Testis (tissue), 3 donors: ENCODE results near the gene PTPRD. TPM values are rescaled to one million over a fixed set of nuclear protein-coding genes. Genes with fewer than 3 reads are reported as not detected.

ENCODE experiments used
- DNase-seq: peaks from one replicate; pipeline ENCODE4 v3.0.0-alpha.2; 2019
- H3K27ac ChIP-seq, 2 donors: fragments of 200-600 bp; sonication (generic); one replicate each; pipeline ENCODE4 v1.5.1; 2019
- H3K27me3 ChIP-seq: fragments of 200-600 bp; sonication (generic); one replicate; pipeline ENCODE4 v1.5.1; 2019
- H3K36me3 ChIP-seq: fragments of 200-600 bp; sonication (generic); one replicate; pipeline ENCODE4 v1.5.1; 2017; ENCODE audit warnings: low read depth; ENCODE audit errors: missing control alignments
- H3K4me1 ChIP-seq: fragments of 200-600 bp; sonication (generic); one replicate; pipeline ENCODE4 v1.5.1; 2019
- H3K4me3 ChIP-seq, 2 donors: fragments of 200-600 bp; sonication (generic); one replicate each; pipeline ENCODE4 v1.5.1; 2017 to 2019
- H3K9me3 ChIP-seq: fragments of 200-600 bp; sonication (generic); one replicate; pipeline ENCODE4 v1.5.1; 2017
- POLR2A ChIP-seq: fragments of 450-650 bp; IDR thresholded peaks from one replicate; pipeline ENCODE4 v1.6.1; 2017; ENCODE audit warnings: antibody characterized with exemption, mild to moderate bottlenecking, moderate library complexity
- WGBS, 2 donors: methylation state at CpG; one replicate each; pipeline ENCODE4 v1.1.5; 2018; 5-methylcytosine and 5-hydroxymethylcytosine counted together
- intact Hi-C: fragments of 100-400 bp; cut with DNase I; formaldehyde crosslinking; loops from one replicate; pipeline ENCODE4 v1.15.1; 2023; ENCODE audit warnings: low total_unique reads
- polyA plus RNA-seq: library from polyadenylated mRNA; stranded (reverse); fragments of 350-450 nt; fragmentation: Illumina TruSeq; extraction: RNeasy Lipid Tissue Mini Kit (QIAGEN cat#74804); gene quantifications from one replicate; pipeline ENCODE4 v1.2.3, GENCODE V29; 2014; ENCODE audit warnings: low read depth, low replicate concordance; ENCODE audit not compliant: insufficient read depth
- total RNA-seq, 2 donors: library from RNA; depleted of rRNA; stranded (reverse); fragments of >200 nt; gene quantifications; one replicate each; pipeline ENCODE4 v1.2.3, GENCODE V29; 2016
- TF ChIP-seq, protein P1 (sequence below), 3 experiments: fragments of 450-650 bp in 2 of 3; fragments of 200-600 bp in 1 of 3; sonication (generic) in 1 of 3; IDR thresholded peaks; one replicate each; pipeline ENCODE4 v1.5.1; 2016 to 2019; ENCODE audit warnings: antibody characterized with exemption in 3 of 3, mild to moderate bottlenecking in 2 of 3, moderate library complexity in 1 of 3

Gene PTPRD
- total and polyA plus RNA-seq, 3 donors from 2014 or later: 15.4 to 33.6 (median 32.5) TPM

DNA sequence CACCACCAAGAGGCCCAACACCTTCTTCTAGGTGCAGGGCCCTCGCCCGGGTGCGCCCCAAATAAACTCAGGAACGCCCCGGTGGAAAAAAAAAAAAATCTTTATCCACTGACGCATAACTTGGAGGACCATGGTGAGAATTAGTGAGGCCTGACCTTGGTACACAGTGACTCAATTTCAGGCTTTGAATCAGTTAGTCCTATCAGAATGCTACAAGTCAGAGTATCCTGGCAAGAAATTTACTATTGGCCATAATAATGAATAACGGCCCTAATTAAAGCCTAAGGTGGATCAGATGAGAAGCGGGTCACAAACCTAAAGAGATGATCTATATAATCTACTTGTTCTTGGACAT is 1899.0 kb downstream of the PTPRD start:
- Histone ChIP-seq H3K4me3 (no peak overlapping the region), H3K27ac (no peak overlapping the region), H3K36me3 (no peaks in the 10 kb centered on the region), H3K9me3 (no peaks in the 10 kb centered on the region), H3K4me1 (no peaks in the 10 kb centered on the region), H3K27me3 (no peaks in the 10 kb centered on the region)
- DNase-seq: no peak
- intact Hi-C loops: no loop called here
- 58 to 74% methylated on average over 8 of the region's 8 CpGs for WGBS, 2 donors
- TF ChIP-seq POLR2A: no peak
- TF ChIP-seq, protein P1, sequence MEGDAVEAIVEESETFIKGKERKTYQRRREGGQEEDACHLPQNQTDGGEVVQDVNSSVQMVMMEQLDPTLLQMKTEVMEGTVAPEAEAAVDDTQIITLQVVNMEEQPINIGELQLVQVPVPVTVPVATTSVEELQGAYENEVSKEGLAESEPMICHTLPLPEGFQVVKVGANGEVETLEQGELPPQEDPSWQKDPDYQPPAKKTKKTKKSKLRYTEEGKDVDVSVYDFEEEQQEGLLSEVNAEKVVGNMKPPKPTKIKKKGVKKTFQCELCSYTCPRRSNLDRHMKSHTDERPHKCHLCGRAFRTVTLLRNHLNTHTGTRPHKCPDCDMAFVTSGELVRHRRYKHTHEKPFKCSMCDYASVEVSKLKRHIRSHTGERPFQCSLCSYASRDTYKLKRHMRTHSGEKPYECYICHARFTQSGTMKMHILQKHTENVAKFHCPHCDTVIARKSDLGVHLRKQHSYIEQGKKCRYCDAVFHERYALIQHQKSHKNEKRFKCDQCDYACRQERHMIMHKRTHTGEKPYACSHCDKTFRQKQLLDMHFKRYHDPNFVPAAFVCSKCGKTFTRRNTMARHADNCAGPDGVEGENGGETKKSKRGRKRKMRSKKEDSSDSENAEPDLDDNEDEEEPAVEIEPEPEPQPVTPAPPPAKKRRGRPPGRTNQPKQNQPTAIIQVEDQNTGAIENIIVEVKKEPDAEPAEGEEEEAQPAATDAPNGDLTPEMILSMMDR (IDR thresholded peaks at IDR 0.05): no peak

DNA sequence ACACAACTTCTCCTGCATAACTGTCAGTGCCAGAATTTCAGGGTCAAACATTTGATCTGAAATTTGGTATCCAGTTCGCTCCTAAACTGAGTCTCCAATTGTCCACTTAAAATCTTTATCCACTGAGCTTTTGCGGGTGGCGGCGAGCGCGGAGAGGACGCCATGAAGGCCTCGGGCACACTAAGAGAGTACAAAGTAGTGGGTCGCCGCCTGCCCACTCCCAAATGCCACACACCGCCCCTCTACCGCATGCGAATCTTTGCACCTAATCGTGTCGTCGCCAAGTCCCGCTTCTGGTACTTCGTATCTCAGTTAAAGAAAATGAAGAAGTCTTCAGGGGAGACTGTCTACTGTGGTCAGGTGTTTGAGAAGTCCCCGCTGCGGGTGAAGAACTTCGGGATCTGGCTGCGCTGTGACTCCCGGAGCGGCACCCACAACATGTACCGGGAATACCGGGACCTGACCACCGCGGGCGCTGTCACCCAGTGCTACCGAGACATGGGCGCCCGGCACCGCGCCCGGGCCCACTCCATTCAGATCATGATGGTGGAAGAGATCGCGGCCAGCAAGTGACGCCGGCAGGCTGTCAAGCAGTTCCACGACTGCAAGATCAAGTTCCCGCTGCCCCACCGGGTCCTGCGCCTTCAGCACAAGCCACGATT is 1899.5 kb downstream of the PTPRD start:
- intact Hi-C loops: no loop called here
- TF ChIP-seq POLR2A: no peak
- TF ChIP-seq, protein P1 (IDR thresholded peaks at IDR 0.05): no peak
- 75 to 77% methylated on average over 28 to 44 of the region's 44 CpGs for WGBS, 2 donors

GRCh38 chr9:8709731-8710130 is 1903.1 kb downstream of the PTPRD start:
- WGBS, 2 donors: 75 to 80% methylated on average over 4 of the region's 4 CpGs
- no peaks in the 10 kb centered on the region for H3K4me1 ChIP-seq
- H3K9me3 ChIP-seq: no peaks in the 10 kb centered on the region
- no peaks in the 10 kb centered on the region for H3K36me3 ChIP-seq
- intact Hi-C loops: no loop called here
- DNase-seq: no peak
- no peaks in the 10 kb centered on the region for H3K27me3 ChIP-seq
- no peak for TF ChIP-seq POLR2A
- TF ChIP-seq, protein P1 (IDR thresholded peaks at IDR 0.05): no peak
- H3K4me3 ChIP-seq: no peak overlapping the region
- no peak overlapping the region for H3K27ac ChIP-seq

More for the DNA sequence above, 1899.5 kb downstream of the PTPRD start:
- DNase-seq: no peak
- Histone ChIP-seq H3K9me3 (no peaks in the 10 kb centered on the region), H3K4me3 (no peak overlapping the region), H3K27ac (no peak overlapping the region), H3K4me1 (no peaks in the 10 kb centered on the region), H3K36me3 (no peaks in the 10 kb centered on the region), H3K27me3 (no peaks in the 10 kb centered on the region)

DNA sequence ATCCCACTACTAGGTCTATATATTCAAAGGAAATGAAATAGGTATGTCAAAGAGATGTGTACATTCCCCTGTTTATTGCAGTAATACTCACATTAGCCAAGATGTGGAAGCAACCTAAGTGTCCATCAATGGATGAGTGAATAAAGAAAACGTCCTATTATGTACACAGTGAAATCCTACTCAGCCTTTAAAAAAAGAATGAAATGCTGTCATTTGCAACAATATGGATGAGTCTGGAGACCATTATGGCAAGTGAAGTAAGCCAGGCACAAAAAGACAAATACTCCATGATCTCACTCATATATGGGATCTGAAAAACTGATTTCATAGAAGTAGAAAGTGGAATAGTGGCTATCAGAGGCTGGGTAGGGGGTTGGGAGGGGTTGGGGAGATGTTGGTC is 1904.1 kb downstream of the PTPRD start:
- Histone ChIP-seq H3K27me3 (no peaks in the 10 kb centered on the region), H3K4me3 (no peak overlapping the region), H3K27ac (no peak overlapping the region), H3K9me3 (no peaks in the 10 kb centered on the region), H3K4me1 (no peaks in the 10 kb centered on the region), H3K36me3 (no peaks in the 10 kb centered on the region)
- 85 to 94% methylated on average over 1 of the region's 1 CpG for WGBS, 2 donors
- intact Hi-C loops: no loop called here
- no peak for DNase-seq
- no peak for TF ChIP-seq POLR2A

DNA sequence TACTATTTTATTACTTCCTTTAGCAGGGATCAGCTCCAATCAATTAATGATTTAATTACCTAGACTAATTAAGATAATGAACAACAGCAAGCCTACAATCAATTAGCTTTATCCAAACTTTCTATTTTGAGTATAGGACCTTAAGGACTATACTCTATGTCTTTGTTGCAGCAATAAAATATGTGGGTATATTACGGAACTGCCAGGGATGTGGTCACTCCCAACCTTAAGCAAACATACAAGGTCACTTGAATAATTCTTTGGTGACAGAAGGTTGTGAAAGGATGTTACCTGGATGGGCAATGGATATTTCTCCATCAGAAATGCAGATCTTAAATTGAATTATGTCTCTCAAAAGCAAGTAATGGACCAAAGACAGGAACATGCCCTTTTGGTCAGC is 1905.8 kb downstream of the PTPRD start:
- Histone ChIP-seq H3K36me3 (no peaks in the 10 kb centered on the region), H3K9me3 (no peaks in the 10 kb centered on the region), H3K27ac (no peak overlapping the region), H3K4me1 (no peaks in the 10 kb centered on the region), H3K4me3 (no peak overlapping the region), H3K27me3 (no peaks in the 10 kb centered on the region)
- no peak for TF ChIP-seq POLR2A
- TF ChIP-seq, protein P1 (IDR thresholded peaks at IDR 0.05): no peak
- intact Hi-C loops: no loop called here
- DNase-seq: no peak
- 58 to 61% methylated on average over 1 of the region's 1 CpG for WGBS, 2 donors
